GM18858 (cell line): ENCODE data around the gene TNFRSF1B.
"Not testable (repeated sequence)": the region's sequence is repeated elsewhere in the genome, so short reads cannot be mapped to it uniquely, and the experiment has no call there.

Experiments used
- ATAC-seq: cut with Tn5 transposase; IDR thresholded peaks from one replicate; pipeline ENCODE4 v1.9.1; 2021; ENCODE audit not compliant: unreplicated experiment

TNFRSF1B gene

GRCh38 chr1:12215118-12215961 lies 48.5 kb downstream of the TNFRSF1B start:
- no peak for ATAC-seq

- ATAC-seq, result no peak
Measured at GRCh38 chr1:12219800-12220199, 53.0 kb downstream of the TNFRSF1B start.

GRCh38 chr1:12220890-12221289 lies 54.1 kb downstream of the TNFRSF1B start:
- no peak for ATAC-seq

- ATAC-seq, result not testable (repeated sequence)
Measured at GRCh38 chr1:12222700-12223099, 55.9 kb downstream of the TNFRSF1B start.

- not testable (repeated sequence) for ATAC-seq
Measured at GRCh38 chr1:12224092-12224491, 57.3 kb downstream of the TNFRSF1B start.

- ATAC-seq, result no peak
Measured at GRCh38 chr1:12228979-12229378, 62.2 kb downstream of the TNFRSF1B start.

DNA sequence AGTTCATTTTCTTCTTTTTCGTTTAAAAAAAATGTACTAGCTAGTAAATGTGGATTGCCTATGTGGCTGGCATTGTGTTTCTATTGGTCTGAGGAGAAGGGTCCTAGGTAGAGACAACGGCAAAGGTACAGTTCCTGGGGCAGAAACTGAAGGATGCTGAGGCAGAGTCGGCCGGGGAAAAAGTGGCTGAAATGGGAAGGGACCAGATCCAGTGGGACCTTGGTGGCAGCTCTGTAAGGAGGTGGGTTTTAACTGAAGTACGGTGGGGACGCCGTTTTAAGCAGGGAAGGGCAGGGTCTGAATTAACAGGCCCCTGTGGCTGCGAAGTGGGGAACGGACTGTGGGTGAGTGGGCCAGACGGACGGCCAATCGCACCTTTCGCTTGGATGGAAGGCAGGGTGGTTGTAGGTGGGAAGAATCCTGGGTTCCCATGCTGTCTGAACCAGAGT lies 62.6 kb downstream of the TNFRSF1B start:
- ATAC-seq, result no peak

GRCh38 chr1:12229835-12230548 lies 63.2 kb downstream of the TNFRSF1B start, which contains the start of gene VPS13D:
Gene VPS13D, plus strand, starts transcription at chr1:12230030. Its CDS starts 4,237 bp downstream, at chr1:12234267.
- peak; percentile 54 for ATAC-seq

- no peak for ATAC-seq
Measured at GRCh38 chr1:12230549-12231275, 63.9 kb downstream of the TNFRSF1B start.

GRCh38 chr1:12231276-12231595 lies 64.4 kb downstream of the TNFRSF1B start:
- ATAC-seq, result no peak

GRCh38 chr1:12232221-12232620 lies 65.4 kb downstream of the TNFRSF1B start:
- ATAC-seq, result no peak

GRCh38 chr1:12244078-12244477 lies 77.3 kb downstream of the TNFRSF1B start:
- ATAC-seq, result no peak

DNA sequence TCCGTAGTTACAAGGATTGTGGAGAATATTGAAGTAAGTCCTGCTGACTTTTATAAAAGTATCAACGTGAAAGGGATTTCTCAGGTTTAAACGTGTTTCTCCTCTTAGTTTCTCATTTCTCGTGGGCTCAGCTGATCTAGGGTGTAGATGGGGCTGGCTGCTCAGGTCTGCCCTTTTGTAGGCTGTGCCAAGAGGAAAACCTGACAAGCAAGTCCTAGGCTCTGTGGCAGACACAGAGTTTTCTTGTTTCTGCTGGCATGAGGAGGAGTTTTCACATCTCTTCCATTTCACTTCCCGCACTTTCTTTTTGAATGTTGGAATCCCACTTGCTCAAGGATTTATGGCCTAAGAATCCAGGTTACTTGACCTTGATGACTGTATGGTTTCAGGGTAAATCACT lies 77.8 kb downstream of the TNFRSF1B start:
- no peak for ATAC-seq

GRCh38 chr1:12245116-12245515 lies 78.3 kb downstream of the TNFRSF1B start:
- no peak for ATAC-seq

DNA sequence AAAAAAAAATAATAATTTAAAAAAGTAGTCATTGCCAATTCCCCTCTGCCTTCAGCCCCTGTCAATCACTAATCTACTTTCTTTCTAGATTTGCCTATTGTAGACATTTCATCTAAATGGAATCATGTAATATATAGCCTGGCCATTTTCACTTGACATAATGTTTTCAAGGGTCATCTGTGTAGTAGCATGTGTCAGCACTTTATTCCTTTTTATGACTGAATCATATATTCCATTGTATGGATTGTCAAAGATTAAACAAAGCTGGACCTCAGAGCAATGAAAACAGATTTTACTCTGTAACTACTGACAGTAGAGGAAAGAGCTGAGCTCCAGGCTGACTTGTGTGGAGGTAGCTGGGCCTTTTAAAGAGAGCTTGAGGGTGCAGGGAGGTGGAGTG lies 78.9 kb downstream of the TNFRSF1B start:
- ATAC-seq, result no peak

GRCh38 chr1:12246584-12246983 lies 79.8 kb downstream of the TNFRSF1B start:
- ATAC-seq, result no peak

DNA sequence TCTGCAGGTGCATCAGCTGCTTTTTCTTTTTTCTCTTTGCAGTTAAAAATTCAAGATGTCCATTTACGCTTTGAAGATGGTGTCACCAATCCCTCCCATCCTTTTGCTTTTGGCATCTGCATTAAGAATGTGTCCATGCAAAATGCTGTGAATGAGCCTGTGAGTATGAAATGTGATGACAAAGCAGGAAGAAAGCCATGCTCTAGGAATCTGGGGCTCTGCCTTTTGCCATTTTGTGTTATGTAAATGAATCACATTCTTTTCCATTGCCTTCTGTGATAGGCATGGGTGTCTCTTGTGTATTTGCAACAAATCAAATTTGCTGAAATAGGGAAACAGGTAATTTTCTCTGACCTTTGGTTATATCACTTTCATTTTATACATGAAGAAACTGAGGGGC lies 82.4 kb downstream of the TNFRSF1B start:
- no peak for ATAC-seq

DNA sequence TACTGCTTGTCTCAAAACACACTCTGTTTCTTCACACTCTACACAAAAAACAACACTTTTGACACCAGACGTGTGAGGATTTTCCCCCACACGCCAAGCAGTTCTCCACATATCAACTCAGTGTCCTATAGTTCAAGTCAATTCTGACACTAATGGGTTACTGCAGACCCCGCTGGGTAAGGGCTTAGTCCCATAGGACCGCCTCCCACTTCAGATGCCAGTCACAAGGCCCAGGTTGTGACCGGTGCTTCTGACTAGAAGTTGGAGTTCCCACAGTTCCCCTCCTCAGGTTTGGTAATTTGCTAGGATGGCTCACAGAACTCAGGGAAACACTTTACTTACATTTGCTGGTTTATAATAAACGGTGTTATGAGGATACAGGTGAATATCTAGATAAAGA lies 83.0 kb downstream of the TNFRSF1B start:
- ATAC-seq, result no peak

GRCh38 chr1:12251442-12251841 lies 84.7 kb downstream of the TNFRSF1B start:
- ATAC-seq, result no peak

- ATAC-seq, result no peak
Measured at GRCh38 chr1:12255913-12256312, 89.1 kb downstream of the TNFRSF1B start.

DNA sequence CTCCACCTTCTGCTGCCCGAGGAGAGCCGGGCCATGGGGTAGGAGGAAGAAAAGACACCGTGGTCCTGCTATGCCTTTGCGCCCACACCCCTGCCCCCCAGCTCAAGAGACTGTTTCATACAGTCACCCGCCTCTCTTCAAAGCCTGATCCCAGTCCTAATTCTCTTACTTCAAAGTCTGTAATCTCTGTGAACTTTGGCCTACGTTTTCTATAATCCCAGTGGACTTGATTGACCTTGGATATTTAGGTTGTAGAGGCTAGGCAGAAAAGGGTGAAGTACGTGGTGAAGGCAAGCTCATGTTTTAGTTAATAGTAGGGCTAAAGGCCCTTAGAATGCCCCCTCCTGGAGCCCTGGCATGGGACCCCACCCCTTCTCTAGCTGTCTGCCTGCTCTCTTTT lies 91.5 kb downstream of the TNFRSF1B start:
- ATAC-seq, result no peak
